GM19240 (cell line): Measurements from ENCODE around the gene CPNE6.

ENCODE experiments used
- DNase-seq: peaks from one replicate; pipeline ENCODE4 v3.0.0; 2011; ENCODE audit warnings: low spot score; ENCODE audit not compliant: insufficient read length

Gene CPNE6

GRCh38 chr14:24085215-24085614 is 13.9 kb downstream of the CPNE6 start:
- DNase-seq: no peak

DNA sequence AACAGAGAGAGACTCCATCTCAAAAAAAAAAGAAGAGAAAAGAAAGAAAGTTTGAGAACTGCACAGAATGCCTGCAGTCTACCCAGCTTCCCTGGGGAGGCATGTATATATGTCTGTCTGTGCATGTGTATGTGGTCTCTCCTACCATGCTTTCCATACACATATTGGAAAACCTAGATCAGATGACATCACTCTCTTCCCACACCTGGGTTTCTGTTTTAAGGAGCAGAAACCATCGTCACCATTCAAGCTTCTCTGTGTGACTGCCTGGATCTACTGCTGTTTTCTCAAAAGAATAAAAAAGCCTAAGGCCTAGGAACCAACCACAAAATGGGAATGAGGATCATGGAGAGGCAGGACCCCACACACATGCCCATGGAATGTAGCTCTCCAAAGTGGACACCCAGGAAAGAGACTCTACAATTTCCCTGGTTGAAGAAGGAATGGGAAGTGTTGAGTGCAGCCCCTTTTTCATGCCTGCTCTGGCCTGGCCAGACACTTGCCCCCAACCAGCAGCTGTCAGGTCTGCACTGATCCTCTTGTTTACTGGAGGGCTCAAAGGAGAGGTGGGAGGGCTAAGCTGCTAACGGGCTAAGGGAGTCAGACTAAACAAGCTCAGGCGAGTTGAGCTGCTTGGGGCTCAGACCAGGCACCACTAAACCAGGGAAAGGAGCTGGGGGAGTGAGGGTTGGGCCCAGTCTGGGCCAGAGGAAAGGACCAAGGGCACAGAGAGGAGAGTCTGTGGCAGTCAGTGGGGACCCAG is 15.0 kb downstream of the CPNE6 start:
- DNase-seq: no peak

- DNase-seq: no peak
Measured at GRCh38 chr14:24087004-24087403, 15.6 kb downstream of the CPNE6 start.

GRCh38 chr14:24088095-24088494 is 16.7 kb downstream of the CPNE6 start:
- DNase-seq: no peak

GRCh38 chr14:24089890-24090289 is 18.5 kb downstream of the CPNE6 start:
- DNase-seq: no peak

- no peak for DNase-seq
Measured at GRCh38 chr14:24092110-24092504, 20.7 kb downstream of the CPNE6 start.

- DNase-seq: no peak
Measured at GRCh38 chr14:24092505-24093206, 21.3 kb downstream of the CPNE6 start.

GRCh38 chr14:24093207-24093900 is 22.0 kb downstream of the CPNE6 start:
- DNase-seq: no peak

- DNase-seq: peak; percentile 88
Measured at GRCh38 chr14:24093901-24094840, 22.8 kb downstream of the CPNE6 start, which contains the start of gene PCK2. TSS of gene PCK2 (plus strand) at chr14:24094311. CDS start at chr14:24094406, 95 bp downstream.

GRCh38 chr14:24094841-24095270 is 23.5 kb downstream of the CPNE6 start:
- DNase-seq: no peak

GRCh38 chr14:24095271-24096068 is 24.1 kb downstream of the CPNE6 start:
- peak; percentile 97 for DNase-seq

DNA sequence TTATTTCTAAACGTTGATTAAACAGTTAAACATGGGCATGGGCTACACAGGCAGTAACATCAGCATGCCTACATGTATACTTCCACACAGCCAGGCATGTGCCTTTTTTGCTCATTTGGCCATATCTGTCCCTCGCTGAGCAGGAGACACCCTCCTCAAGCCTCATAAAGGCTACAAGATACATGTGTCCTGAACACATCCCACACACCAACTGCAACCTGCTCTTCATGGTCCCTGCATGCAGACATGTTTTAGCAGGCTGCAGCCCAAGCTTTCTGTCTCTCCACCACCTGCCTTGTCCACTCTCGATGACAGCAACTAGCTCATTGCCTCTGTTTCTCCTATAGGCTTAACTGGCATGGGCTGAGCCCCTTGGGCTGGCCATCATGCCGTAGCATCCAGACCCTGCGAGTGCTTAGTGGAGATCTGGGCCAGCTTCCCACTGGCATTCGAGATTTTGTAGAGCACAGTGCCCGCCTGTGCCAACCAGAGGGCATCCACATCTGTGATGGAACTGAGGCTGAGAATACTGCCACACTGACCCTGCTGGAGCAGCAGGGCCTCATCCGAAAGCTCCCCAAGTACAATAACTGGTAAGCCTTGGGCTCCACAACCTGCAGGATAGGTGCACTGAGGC is 25.3 kb downstream of the CPNE6 start:
- no peak for DNase-seq

DNA sequence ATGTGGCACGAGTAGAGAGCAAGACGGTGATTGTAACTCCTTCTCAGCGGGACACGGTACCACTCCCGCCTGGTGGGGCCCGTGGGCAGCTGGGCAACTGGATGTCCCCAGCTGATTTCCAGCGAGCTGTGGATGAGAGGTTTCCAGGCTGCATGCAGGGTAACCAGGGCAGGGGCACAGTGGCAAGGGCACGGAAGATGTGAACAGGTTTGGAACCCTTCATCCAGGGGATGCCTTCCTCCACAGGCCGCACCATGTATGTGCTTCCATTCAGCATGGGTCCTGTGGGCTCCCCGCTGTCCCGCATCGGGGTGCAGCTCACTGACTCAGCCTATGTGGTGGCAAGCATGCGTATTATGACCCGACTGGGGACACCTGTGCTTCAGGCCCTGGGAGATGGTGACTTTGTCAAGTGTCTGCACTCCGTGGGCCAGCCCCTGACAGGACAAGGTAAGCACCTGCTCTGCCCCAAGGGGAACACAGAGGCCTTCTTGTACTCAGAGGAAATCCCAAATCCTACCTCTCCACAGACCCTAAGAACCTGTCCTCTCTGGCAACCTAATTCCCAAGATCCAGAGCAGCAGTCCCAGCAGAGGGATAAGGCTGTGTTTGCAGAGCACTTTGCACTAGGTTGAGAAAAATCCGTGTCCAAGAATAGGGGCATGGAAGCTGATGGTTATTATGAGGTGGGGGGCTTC is 27.0 kb downstream of the CPNE6 start:
- DNase-seq: no peak

- DNase-seq: no peak
Measured at GRCh38 chr14:24098927-24099813, 27.8 kb downstream of the CPNE6 start.

GRCh38 chr14:24100197-24100981 is 29.0 kb downstream of the CPNE6 start:
- DNase-seq: no peak

DNA sequence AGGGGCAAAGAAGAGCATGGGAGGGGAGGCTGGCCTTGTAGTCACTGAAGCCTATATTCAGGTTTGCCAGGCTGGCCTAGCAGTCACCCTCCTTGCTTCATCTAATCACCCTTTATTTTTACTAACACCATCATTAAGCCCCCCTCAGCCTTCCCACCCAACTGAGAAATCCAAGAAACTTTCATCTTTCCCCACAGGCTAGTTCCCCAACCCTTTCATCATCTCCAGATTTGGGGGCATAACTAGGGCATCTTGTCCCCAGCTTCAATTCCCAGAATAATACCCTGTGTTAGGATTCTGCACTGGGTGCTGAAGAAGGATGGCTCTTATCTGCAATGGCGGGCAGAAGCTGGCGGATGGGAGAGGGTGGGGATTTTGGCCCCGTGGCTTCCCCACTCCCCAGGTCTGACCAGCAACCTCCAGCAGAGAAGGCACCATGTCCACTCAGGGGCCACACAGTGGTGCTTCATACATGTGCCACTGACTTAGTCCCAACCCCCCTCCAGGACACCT is 29.7 kb downstream of the CPNE6 start:
- DNase-seq: no peak
